DMS153 treated with DMSO at 0.1 percent for 48 hours (cell line): Measurements from ENCODE around the gene GPATCH8.
"Not testable (repeated sequence)": the region's sequence is repeated elsewhere in the genome, so short reads cannot be mapped to it uniquely, and the experiment has no call there.

ENCODE experiments used
- DNase-seq: peaks from one replicate; lab custom pipeline; 2025; ENCODE audit not compliant: unreplicated experiment; lab: John Stamatoyannopoulos, UW

Gene GPATCH8

GRCh38 chr17:44527954-44528353, 24.7 kb upstream of the GPATCH8 start:
- DNase-seq: no peak

GRCh38 chr17:44527102-44527501, 23.9 kb upstream of the GPATCH8 start:
- no peak for DNase-seq

GRCh38 chr17:44523672-44523972, 20.4 kb upstream of the GPATCH8 start:
- no peak for DNase-seq

- DNase-seq: peak; percentile 20
Measured at GRCh38 chr17:44522883-44523671, 19.9 kb upstream of the GPATCH8 start.

- no peak for DNase-seq
Measured at GRCh38 chr17:44518032-44518431, 14.8 kb upstream of the GPATCH8 start.

GRCh38 chr17:44511241-44512134, 8.3 kb upstream of the GPATCH8 start:
- DNase-seq: not testable (repeated sequence)

- not testable (repeated sequence) for DNase-seq
Measured at GRCh38 chr17:44506939-44507604, 3.9 kb upstream of the GPATCH8 start.

GRCh38 chr17:44502598-44503146, 534 bp downstream of the GPATCH8 start:
- DNase-seq: no peak

GRCh38 chr17:44501866-44502375, 1.3 kb downstream of the GPATCH8 start:
- DNase-seq: no peak

GRCh38 chr17:44499722-44500121, 3.5 kb downstream of the GPATCH8 start:
- no peak for DNase-seq

- no peak for DNase-seq
Measured at GRCh38 chr17:44496815-44497214, 6.4 kb downstream of the GPATCH8 start.

GRCh38 chr17:44493339-44493738, 9.9 kb downstream of the GPATCH8 start:
- DNase-seq: no peak

GRCh38 chr17:44492706-44493272, 10.4 kb downstream of the GPATCH8 start:
- no peak for DNase-seq

GRCh38 chr17:44489581-44489980, 13.6 kb downstream of the GPATCH8 start:
- no peak for DNase-seq

- DNase-seq: no peak
Measured at GRCh38 chr17:44487170-44487569, 16.0 kb downstream of the GPATCH8 start.

- no peak for DNase-seq
Measured at GRCh38 chr17:44473367-44473766, 29.8 kb downstream of the GPATCH8 start.

GRCh38 chr17:44469676-44470075, 33.5 kb downstream of the GPATCH8 start:
- no peak for DNase-seq

- no peak for DNase-seq
Measured at GRCh38 chr17:44467108-44467507, 36.1 kb downstream of the GPATCH8 start.

- no peak for DNase-seq
Measured at GRCh38 chr17:44466339-44466738, 36.9 kb downstream of the GPATCH8 start.

- no peak for DNase-seq
Measured at GRCh38 chr17:44465897-44466296, 37.3 kb downstream of the GPATCH8 start.

- no peak for DNase-seq
Measured at GRCh38 chr17:44465276-44465675, 37.9 kb downstream of the GPATCH8 start.
